GM12878 (cell line): ENCODE data around the gene TCF7. TPM values are rescaled to one million over a fixed set of nuclear protein-coding genes. Genes with fewer than 3 reads are reported as not detected.

Source experiments
- ATAC-seq: fragments of 200-7000 bp; cut with Tn5 transposase; 3 replicates; pipeline ENCODE4 v1.9.1; 2020; ENCODE audit warnings: mild to moderate bottlenecking, moderate library complexity
- BruUV-seq: library from RNA; stranded (reverse); fragments of 400-500 nt; replicated peaks from 2 replicates; lab custom pipeline; 2021; lab: Mats Ljungman, UMichigan
- CTCF ChIA-PET: fragments of 300-600 bp; sonication (Branson Sonifier 250); formaldehyde crosslinking; extraction: SDS; loops from one replicate; lab custom pipeline; 2021; ENCODE audit warnings: inconsistent platforms; lab: Yijun Ruan, JAX
- POLR2A ChIA-PET: fragments of 350-600 bp; formaldehyde crosslinking; extraction: SDS; loops from one replicate; lab custom pipeline; 2021; ENCODE audit warnings: inconsistent platforms; lab: Charles Lee
- RAD21 ChIA-PET: fragments of 300-600 bp; sonication (Branson Sonifier 250); formaldehyde crosslinking; loops from one replicate; lab custom pipeline; 2023; ENCODE audit warnings: antibody characterized with exemption; ENCODE audit not compliant: unreplicated experiment; lab: Charles Lee
- SMC1A ChIA-PET: fragments of 300-600 bp; sonication (Branson Sonifier 250); formaldehyde crosslinking; loops from one replicate; lab custom pipeline; 2023; ENCODE audit not compliant: unreplicated experiment, uncharacterized antibody; lab: Charles Lee
- DNase-seq: peaks from one replicate; pipeline ENCODE4 v3.0.0-alpha.2; 2011; ENCODE audit warnings: low read depth, low spot score
- FAIRE-seq: peaks from 3 replicates; lab custom pipeline; 2011; peaks lifted over from hg19 to GRCh38; lab: Jason Lieb, UNC
- H2AFZ ChIP-seq: 2 replicates; pipeline ENCODE4 v1.6.0; 2011; ENCODE audit warnings: low read depth, low read length, control low read depth; ENCODE audit not compliant: control insufficient read depth
- H3K27ac ChIP-seq: 2 replicates; pipeline ENCODE4 v1.5.1; 2011; ENCODE audit warnings: control low read depth; ENCODE audit not compliant: control insufficient read depth, insufficient read depth
- H3K27me3 ChIP-seq, 2 experiments: replicated peaks in 1 of 2; 2 replicates each; pipeline versions ENCODE4 v1.6.0 to v1.6.1; 2011; ENCODE audit warnings: low read length in 1 of 2; ENCODE audit not compliant: control insufficient read depth in 2 of 2, insufficient read depth in 2 of 2
- H3K36me3 ChIP-seq, 2 experiments: 2 replicates each; pipeline ENCODE4 v1.5.1; 2011; ENCODE audit warnings: low read length in 1 of 2; ENCODE audit not compliant: control insufficient read depth in 2 of 2, insufficient read depth in 2 of 2
- H3K4me1 ChIP-seq: 2 replicates; pipeline ENCODE4 v1.6.1; 2011; ENCODE audit warnings: mild to moderate bottlenecking, low read length, moderate library complexity, mixed read lengths; ENCODE audit not compliant: control insufficient read depth, insufficient read depth
- H3K4me2 ChIP-seq: 2 replicates; pipeline ENCODE4 v1.6.0; 2011; ENCODE audit warnings: control low read depth; ENCODE audit not compliant: control insufficient read depth, insufficient read depth
- H3K4me3 ChIP-seq: fragments of 200-600 bp; sonication (generic); 2 replicates; pipeline ENCODE4 v1.5.1; 2016
- H3K79me2 ChIP-seq: 2 replicates; pipeline ENCODE4 v1.6.0; 2011; ENCODE audit warnings: low read length; ENCODE audit not compliant: control insufficient read depth, insufficient read depth
- H3K9ac ChIP-seq: 2 replicates; pipeline ENCODE4 v1.8.0; 2011; ENCODE audit warnings: low read length, control low read depth, mixed read lengths; ENCODE audit not compliant: control insufficient read depth, insufficient read depth
- H3K9me3 ChIP-seq: replicated peaks from 3 replicates; pipeline ENCODE4 v1.5.1; 2011; ENCODE audit warnings: mild to moderate bottlenecking, low read length; ENCODE audit not compliant: control insufficient read depth, insufficient read depth
- H4K20me1 ChIP-seq: 2 replicates; pipeline ENCODE4 v1.6.0; 2011; ENCODE audit not compliant: control insufficient read depth, insufficient read depth
- CHD4 ChIP-seq: fragments of 200-600 bp; sonication (generic); IDR thresholded peaks from 2 replicates; pipeline ENCODE4 v1.6.1; 2016; ENCODE audit warnings: mild to moderate bottlenecking
- GATAD2B ChIP-seq: fragments of 450-650 bp; conservative IDR thresholded peaks from 2 replicates; pipeline ENCODE4 v1.6.1; 2017; ENCODE audit warnings: low read depth, mild to moderate bottlenecking, moderate library complexity
- IKZF2 ChIP-seq, 2 experiments: fragments of 450-650 bp; IDR thresholded peaks; 2 replicates each; pipeline ENCODE4 v1.6.1; 2017; ENCODE audit warnings: mild to moderate bottlenecking in 2 of 2, moderate library complexity in 2 of 2
- MEF2A ChIP-seq: IDR thresholded peaks from 2 replicates; pipeline ENCODE4 v1.6.1; 2011; ENCODE audit warnings: low read depth, mild to moderate bottlenecking, low read length, moderate library complexity; ENCODE audit not compliant: insufficient read depth
- NFYA ChIP-seq: IDR thresholded peaks from 2 replicates; pipeline ENCODE4 v1.6.1; 2011; ENCODE audit warnings: low read depth, mild to moderate bottlenecking, low read length, improper control_type of control experiment, borderline replicate concordance
- NR2C2 ChIP-seq: IDR thresholded peaks from 2 replicates; pipeline ENCODE4 v1.6.1; 2011; ENCODE audit warnings: borderline replicate concordance, low read depth; ENCODE audit not compliant: control insufficient read depth, insufficient read length
- POU2F2 ChIP-seq: IDR thresholded peaks from 3 replicates; pipeline ENCODE4 v1.6.1; 2011; ENCODE audit warnings: low read depth, mild to moderate bottlenecking, low read length, borderline replicate concordance
- RFX5 ChIP-seq: IDR thresholded peaks from 2 replicates; pipeline ENCODE4 v1.6.1; 2011; ENCODE audit warnings: low read depth, low read length, improper control_type of control experiment
- SIX5 ChIP-seq: IDR thresholded peaks from 2 replicates; pipeline ENCODE4 v1.6.1; 2011; ENCODE audit warnings: mild to moderate bottlenecking, low read depth, low read length, moderate library complexity; ENCODE audit not compliant: severe bottlenecking
- SUPT20H ChIP-seq: IDR thresholded peaks from 2 replicates; pipeline ENCODE4 v1.6.1; 2011; ENCODE audit warnings: low read depth, mild to moderate bottlenecking, low read length, moderate library complexity, borderline replicate concordance; ENCODE audit not compliant: control insufficient read depth
- ZNF217 ChIP-seq: fragments of 450-650 bp; IDR thresholded peaks from 2 replicates; pipeline ENCODE4 v1.6.1; 2017; ENCODE audit warnings: antibody characterized with exemption, mild to moderate bottlenecking
- WGBS: methylation state at CpG from one replicate; pipeline ENCODE4 v1.1.6; 2016; ENCODE audit warnings: low lambda C conversion rate; ENCODE audit not compliant: insufficient replicate concordance, insufficient coverage; ENCODE audit errors: missing lambda C conversion rate; 5-methylcytosine and 5-hydroxymethylcytosine counted together
- in situ Hi-C: fragments of 300-500 bp; cut with MboI; formaldehyde crosslinking; loops from 9 replicates; pipeline ENCODE4 v1.14.3; 2018; ENCODE audit warnings: mixed read lengths
- intact Hi-C: fragments of 100-400 bp; cut with micrococcal nuclease; formaldehyde crosslinking; loops from one replicate; pipeline ENCODE4 v1.14.2; 2022; ENCODE audit not compliant: unreplicated experiment
- polyA plus RNA-seq, 11 experiments: library from polyadenylated mRNA; depleted of rRNA in 4 of 11; unstranded in 6 of 11; stranded (reverse) in 5 of 11; fragments of >200 nt; fragmentation: Nextera tagmentation in 4 of 11; fragmentation: Illumina TruSeq in 1 of 11; extraction: Ambion mirVana in 4 of 11; extraction: Trizol in 1 of 11; gene quantifications; 1 replicate in 1 of 11; 2 replicates in 10 of 11; pipeline versions ENCODE4 v1.2.1 to v1.2.3, GENCODE V29; 2011 to 2016; ENCODE audit warnings: inconsistent platforms in 2 of 11, missing spikeins in 2 of 11, low read depth in 1 of 11
- total RNA-seq, 4 experiments: library from RNA; depleted of rRNA in 3 of 4; stranded (reverse); fragments of >200 nt in 3 of 4; fragmentation: Illumina TruSeq in 1 of 4; extraction: Trizol in 1 of 4; gene quantifications; 2 replicates each; pipeline versions ENCODE4 v1.2.1 to v1.2.3, GENCODE V29; 2013 to 2021
- TF ChIP-seq, protein P1 (sequence below): IDR thresholded peaks from 2 replicates; pipeline ENCODE4 v1.6.1; 2012; ENCODE audit warnings: low read length, inconsistent platforms

The TCF7 gene
- total and polyA plus RNA-seq, 10 of the 15 experiments (the other 5 are each of a cell fraction or from before 2014, with no cell fraction given): 10.0 to 60.2 (median 23.6) TPM

DNA sequence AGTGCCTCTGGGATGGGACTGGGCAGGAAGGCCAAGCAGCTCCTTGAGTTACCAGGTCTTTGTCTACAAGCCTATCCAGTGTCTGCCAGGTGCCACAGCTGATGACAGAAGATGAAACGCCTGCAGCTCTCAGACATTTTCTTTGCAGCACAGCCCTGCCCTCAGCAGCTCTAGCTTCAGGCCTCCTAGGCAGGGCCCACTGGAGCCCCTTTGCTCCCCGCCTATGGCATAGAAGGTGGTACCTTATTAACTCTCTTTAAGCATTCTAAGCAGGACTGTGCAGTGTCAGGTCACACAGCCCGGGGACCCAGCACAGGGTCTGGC lies 63.6 kb downstream of the TCF7 start:
- no peak overlapping the region for H3K4me2 ChIP-seq
- H3K79me2 ChIP-seq: peaks cover 39% of the 10 kb centered on the region
- no peaks in the 10 kb centered on the region for H3K27me3 ChIP-seq
- H3K4me1 ChIP-seq: peaks cover 3% of the 10 kb centered on the region
- H3K27ac ChIP-seq: no peak overlapping the region
- intact Hi-C loops: loop anchor here (5.0 kb wide), 1 partner anchor 194 kb away; the partner anchor contains the start of gene UBE2B
- ATAC-seq (no peak), FAIRE-seq (no peak), DNase-seq (no peak)
- CTCF ChIA-PET: interaction anchor here (0.9 to 1.6 kb wide), 3 partner anchors 31 to 138 kb away, joined by 4 to 6 read pairs (median 5); no protein-coding TSS in a partner anchor
- BruUV-seq: no TSS peak
- TF ChIP-seq RFX5: no peak
- TF ChIP-seq NR2C2: no peak
- no peak for TF ChIP-seq NFYA
- TF ChIP-seq SIX5: no peak
- TF ChIP-seq MEF2A: no peak
- TF ChIP-seq CHD4: no peak
- TF ChIP-seq IKZF2 (IDR thresholded peaks at IDR 0.05): no peak
- no peak for TF ChIP-seq POU2F2
- no peak for TF ChIP-seq ZNF217
- TF ChIP-seq GATAD2B: no peak
- TF ChIP-seq, protein P1, sequence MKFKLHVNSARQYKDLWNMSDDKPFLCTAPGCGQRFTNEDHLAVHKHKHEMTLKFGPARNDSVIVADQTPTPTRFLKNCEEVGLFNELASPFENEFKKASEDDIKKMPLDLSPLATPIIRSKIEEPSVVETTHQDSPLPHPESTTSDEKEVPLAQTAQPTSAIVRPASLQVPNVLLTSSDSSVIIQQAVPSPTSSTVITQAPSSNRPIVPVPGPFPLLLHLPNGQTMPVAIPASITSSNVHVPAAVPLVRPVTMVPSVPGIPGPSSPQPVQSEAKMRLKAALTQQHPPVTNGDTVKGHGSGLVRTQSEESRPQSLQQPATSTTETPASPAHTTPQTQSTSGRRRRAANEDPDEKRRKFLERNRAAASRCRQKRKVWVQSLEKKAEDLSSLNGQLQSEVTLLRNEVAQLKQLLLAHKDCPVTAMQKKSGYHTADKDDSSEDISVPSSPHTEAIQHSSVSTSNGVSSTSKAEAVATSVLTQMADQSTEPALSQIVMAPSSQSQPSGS: no peak
- TF ChIP-seq SUPT20H: no peak
- POLR2A ChIA-PET: interaction anchor here (0.8 to 1.9 kb wide), 3 partner anchors 13 to 77 kb away, joined by 3 to 7 read pairs (median 3); no protein-coding TSS in a partner anchor
- no peak overlapping the region for H3K4me3 ChIP-seq
- RAD21 ChIA-PET: interaction anchor here (1.2 to 4.0 kb wide), 2 partner anchors 111 to 138 kb away, joined by 3 to 15 read pairs; no protein-coding TSS in a partner anchor
- SMC1A ChIA-PET: interaction anchor here (1.1 to 1.3 kb wide), 4 partner anchors 9 to 112 kb away, joined by 3 to 5 read pairs (median 4); no protein-coding TSS in a partner anchor
- no peak overlapping the region for H3K9ac ChIP-seq
- H3K36me3 ChIP-seq: peaks cover 0 to 2% of the 10 kb centered on the region in 2 experiments; a peak in 1 of 4 replicates
- in situ Hi-C loops: no loop called here
- H2AFZ ChIP-seq: no peak overlapping the region
- H3K9me3 ChIP-seq: no peaks in the 10 kb centered on the region
- H4K20me1 ChIP-seq: no peaks in the 10 kb centered on the region
- WGBS: 52% methylated on average over 3 of the region's 3 CpGs
